ENCODE results near the gene SLX4IP. TPM values are rescaled to one million over a fixed set of nuclear protein-coding genes. Genes with fewer than 3 reads are reported as not detected.
A peak's percentile ranks its signal among the peaks of the same experiment; 100 is the strongest.

The SLX4IP gene
- total RNA-seq, 1 donor from 2014 or later: 7.1 TPM

DNA sequence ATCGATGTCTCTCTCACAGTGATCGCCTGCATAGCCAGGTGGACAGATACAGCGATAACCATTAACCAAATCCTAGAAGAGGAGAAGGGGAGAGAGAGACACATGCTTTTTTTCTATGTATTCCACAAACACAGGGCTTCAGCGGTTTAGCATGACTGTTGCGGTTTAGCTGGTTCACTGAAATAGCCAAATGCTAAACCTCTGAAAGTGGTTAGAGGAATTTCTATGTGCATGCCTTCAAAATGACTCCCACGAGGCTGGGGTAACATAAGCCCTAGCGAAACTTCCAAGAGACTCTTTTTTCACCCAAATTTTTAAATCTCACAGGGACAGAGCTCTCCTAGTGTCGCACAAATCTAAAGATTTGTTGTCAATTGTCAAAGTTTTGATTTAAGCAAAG lies 213.5 kb downstream of the SLX4IP start:
- DNase-seq (ENCODE audit: low read depth): no peak

DNA sequence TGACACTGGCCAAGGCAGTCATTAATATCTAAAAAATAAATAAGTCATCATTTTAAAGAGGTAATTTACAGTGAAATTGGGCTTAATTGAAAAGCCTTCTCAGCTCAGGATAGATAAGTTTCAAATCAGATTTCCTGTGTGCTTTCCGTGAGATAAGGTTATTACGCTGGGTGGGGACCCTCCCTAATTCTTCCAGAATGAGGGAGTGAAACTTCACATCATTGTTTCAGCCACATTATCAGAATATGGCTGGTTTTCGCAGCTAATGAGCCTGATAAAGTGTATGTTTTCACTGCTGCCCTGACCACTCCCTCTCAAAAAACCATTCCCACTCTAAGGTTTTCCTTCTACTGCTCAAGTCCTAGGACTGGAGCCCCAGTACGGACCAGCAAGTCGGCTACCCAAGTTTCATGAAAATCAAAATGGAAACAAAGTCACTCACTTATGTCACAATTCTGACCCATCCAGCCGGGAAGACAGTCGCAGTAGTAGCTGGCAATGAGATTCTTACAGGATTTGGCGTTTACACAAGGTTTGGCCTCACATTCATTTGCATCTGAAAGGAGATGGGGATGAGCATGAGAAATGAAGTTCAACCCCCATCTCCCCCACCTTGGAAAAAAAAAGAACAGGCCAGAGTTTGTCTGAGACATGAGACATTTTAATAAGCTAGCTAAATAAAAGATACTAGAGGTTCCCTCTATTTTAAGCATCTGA lies 214.1 kb downstream of the SLX4IP start:
- DNase-seq (ENCODE audit: low read depth): no peak

DNA sequence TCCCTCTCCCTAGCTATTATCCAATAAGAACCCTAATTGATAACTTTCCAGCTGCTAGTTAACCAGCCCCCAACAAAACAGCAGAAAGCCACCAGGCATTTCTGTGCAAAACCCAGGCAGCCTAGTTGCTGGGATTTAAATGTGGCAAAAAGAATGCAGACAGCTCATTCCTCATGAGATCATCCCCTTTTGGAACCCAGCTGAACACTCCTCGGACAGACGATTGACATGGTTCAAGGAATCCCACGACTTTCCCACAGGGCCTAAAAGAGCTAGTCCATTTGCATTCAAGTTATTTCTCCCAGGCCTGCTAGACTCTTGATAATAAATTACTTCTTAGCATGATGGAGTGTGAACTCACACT lies 214.7 kb downstream of the SLX4IP start:
- DNase-seq (ENCODE audit: low read depth): peak; percentile 67

DNA sequence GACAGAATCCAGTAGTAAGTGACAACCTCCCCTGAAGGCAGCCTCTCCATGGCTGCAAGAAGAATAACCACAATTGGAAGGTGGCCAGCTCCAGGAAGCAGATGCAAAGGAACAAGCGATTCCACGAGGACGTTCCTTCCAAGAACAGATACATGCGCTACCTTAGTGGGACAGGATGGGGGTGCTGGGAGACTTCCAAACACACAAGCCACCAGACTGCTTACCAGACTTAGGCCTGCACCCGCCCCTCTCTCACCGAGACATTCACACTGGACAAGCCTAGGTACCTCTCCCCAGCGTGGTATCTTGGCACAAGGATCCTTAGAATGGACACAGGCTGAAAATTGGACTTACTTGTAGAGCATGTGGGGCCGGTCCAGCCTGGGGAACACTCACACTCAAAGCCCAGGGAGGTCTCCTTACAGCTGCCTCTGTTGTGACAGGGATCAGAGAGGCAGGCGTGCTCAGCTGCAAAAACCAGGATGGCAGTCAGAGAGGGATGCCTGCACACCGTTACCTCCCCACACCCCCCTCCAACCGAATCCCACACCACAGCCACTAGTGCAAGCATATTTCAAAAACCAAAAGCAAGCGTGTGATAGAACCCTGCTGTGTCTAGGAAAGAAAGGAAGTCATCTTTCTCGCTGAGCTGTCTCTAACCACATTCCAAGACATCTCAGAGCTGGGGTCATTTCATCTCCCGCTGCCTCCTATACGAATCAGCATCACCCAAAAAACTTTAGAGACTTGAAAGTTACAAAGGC lies 216.3 kb downstream of the SLX4IP start:
- DNase-seq (ENCODE audit: low read depth): no peak

DNA sequence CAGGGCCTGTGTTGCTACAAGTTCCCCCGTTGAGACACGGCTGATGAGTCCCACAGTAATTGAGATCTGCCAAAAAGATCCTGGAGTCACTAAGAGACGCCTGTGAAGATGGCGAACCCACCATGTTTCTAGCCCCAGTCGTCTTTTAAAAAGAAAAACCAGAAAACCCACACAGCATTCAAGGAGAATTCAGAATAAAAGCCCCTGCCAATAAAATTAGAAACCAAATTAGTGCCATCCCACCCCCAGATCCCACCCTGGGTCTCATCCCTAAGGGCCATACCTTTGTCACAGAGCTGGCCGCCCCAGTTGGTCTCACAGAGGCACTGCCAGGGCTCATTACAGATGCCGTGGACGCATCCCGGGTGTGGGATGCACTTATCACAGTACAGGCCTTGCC lies 217.1 kb downstream of the SLX4IP start:
- no peak for DNase-seq (ENCODE audit: low read depth)

DNA sequence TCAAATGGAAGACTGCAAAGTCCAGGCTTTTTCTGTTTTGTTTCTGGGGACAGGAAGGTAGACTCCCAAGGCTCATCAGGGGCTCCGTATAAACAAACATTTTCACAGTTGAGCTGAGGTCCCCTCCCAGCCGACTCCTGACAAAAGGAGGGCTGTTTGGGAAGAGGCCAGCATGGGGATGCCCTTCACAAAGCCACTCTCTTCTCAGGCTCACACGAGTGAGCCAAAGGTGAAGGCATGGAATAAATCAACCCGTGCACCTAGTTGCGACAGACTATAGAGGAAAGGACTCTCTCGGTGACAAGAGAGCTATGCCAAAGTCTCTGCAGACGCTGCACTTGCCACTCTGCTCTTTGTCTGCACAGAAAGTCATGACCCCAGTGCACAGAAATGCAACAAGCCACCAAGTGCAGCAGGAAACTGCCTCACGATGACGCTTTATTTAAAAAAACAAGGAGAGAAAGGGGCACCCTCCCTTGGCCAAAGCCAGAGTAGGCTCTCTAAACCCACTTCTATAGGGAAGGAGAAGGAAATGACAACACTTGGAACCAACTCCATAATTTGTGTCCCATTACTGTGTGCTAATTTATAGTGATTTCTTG lies 217.7 kb downstream of the SLX4IP start:
- DNase-seq (ENCODE audit: low read depth): no peak

DNA sequence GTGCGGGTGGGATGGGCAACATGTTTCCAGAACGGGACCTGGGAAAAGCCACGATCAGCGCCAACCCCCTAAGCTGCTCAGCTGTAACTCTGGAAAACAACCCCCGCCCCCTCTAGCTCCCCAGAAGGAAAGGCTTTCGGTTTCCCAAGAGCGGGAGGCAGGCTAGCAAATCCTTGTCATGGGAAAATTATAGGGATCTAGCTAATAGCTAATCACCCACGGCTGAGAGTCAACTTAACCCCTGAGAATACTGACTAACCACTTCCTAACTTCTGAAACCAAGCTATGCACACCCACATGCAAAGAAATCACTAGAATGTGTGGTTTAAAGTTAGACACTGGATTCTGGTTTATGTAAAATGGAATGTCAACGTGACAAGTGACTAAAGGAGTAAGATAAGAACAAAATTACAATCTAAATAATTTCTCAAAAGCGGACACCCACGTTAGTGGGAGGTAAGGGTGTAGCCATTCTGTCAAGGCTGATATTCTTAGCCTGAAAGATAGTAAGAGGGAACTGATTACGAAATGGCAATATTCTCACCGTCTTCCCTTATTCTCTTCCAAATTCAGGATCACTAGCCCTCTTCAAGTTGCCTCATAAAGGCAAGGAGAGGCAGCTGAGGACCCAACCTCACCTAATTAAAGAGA lies 218.6 kb downstream of the SLX4IP start:
- peak; percentile 95 for DNase-seq (ENCODE audit: low read depth)

DNA sequence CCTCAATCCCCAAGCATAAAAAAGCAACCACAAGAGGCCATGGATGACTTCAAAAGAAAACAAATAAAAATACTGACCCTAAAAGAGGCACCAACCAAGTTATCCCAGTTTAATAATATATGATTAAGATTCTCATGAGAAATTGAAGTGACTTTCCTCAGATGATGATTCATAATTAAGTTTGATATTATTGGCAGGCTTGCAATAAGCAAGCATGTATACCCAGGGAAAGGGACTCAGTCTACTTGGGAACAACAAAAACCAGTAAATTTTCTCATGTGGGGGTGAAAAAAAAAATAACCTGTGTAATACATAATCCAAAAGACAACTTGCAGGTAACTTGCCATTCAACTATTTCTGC lies 219.1 kb downstream of the SLX4IP start:
- no peak for DNase-seq (ENCODE audit: low read depth)

DNA sequence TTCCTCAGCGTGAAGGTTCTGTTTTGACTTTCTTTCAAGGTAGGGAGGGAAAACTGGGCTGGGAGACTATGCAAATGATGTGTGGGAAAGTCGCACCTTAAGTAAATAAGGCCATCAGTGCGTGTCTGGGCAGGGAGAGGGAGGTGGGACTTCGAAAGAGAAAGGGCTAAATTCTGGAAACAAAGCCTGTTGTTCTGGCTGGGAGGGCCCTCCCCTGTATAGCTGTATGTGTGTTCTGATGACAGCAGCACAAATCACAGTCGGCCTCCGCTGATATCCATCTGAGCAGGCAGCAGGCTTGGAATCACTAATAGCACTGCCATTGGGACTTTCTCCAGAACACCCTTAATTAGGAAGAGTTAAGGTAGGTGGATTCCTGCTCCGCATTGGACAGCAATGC lies 219.5 kb downstream of the SLX4IP start:
- DNase-seq (ENCODE audit: low read depth): peak; percentile 81

DNA sequence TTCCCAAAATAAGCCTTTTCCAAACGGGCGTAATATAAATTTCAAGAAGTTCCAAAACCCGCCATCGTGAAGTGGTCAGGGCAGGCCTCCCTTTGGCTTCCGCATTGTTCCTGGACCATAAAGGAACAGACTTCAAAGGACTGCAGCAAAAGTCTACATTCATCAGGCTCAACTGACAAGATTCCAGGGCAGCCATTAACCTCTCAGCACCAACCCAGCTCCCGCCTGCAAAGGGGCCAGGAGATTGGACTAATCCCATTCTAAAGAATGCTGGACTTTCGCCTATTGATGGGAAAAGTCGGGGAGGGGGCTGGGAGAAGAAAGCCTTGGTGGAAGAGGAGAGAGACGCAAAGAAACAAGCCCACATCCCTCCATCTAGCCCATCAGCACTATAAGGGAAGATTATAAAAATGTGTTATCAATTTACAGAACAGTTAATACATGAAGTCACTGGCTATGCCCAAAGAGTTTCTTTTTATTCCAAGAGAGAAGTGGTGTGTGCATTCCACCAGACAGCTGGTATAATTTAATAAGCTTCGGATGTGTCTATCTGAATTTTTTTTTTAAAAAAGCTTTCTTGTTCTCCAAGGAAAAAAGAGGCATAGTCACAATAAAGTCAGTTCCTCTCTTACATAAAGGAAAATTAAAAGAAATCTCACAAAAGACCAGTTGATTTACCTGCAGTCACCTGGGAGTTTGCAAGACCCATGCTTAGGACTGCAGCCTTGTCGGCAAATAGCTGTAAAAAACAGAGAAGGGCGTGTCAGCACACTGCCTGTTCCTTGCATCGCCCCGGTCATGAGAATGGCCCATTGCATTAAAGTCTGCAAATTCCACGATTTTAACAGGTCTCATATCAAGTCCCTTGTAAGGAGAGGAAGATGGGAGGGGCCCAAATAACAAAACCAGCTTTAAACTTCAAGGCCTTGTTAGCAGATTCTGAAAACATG lies 220.9 kb downstream of the SLX4IP start:
- no peak for DNase-seq (ENCODE audit: low read depth)

DNA sequence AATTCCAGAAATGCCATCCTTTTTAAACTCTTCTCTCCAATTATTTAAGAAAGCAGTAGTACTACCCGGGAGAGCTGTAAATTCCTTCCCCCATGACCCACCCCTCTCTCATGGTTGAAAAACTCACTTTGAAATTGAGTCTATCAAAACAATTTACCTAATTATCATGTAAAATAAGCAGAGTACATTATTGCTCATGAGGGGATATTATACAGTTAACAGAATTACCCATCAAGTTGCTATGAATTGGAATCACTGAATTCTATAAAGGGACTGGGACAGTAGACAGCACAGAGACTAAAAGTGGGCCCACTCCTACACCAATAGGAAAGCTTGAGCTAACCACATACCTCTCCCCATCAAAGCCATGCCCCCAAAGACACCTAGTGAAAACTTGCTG lies 222.3 kb downstream of the SLX4IP start:
- DNase-seq (ENCODE audit: low read depth): no peak

DNA sequence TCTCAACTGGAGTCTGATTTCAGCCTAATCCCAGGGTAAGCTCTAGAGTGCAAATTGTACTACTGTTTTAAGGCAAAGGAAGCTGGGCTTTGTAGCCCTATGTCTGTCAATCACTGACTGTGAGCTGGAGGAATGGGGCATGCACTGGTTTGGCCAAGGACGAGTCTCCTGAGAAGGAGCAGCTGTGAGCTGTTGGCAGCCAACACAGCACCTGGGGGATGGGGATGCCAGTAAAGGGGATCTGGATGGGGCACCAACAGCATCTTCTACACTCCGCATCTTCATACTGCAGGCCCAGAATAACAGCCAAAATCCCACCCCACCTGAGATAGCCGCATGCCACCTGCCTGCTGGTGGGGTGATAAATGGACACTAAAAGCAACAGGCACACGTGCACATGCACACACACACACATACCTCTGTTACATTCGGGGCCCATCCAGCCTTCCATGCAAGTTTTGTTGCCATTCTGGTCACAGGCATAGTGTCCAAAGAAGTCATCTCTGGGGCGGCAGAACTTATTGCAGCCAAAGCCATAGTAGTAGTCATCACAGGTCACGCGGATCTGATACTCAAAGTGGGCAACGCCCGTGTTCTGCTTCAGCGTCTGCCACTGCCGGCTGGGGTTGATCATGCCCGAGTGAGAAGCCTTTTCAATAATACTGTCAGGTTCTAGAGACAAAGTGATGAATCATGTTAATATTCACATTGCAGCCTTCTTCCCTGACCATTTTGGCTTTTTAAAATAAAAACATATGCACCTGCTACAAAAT lies 223.1 kb downstream of the SLX4IP start:
- no peak for DNase-seq (ENCODE audit: low read depth)

DNA sequence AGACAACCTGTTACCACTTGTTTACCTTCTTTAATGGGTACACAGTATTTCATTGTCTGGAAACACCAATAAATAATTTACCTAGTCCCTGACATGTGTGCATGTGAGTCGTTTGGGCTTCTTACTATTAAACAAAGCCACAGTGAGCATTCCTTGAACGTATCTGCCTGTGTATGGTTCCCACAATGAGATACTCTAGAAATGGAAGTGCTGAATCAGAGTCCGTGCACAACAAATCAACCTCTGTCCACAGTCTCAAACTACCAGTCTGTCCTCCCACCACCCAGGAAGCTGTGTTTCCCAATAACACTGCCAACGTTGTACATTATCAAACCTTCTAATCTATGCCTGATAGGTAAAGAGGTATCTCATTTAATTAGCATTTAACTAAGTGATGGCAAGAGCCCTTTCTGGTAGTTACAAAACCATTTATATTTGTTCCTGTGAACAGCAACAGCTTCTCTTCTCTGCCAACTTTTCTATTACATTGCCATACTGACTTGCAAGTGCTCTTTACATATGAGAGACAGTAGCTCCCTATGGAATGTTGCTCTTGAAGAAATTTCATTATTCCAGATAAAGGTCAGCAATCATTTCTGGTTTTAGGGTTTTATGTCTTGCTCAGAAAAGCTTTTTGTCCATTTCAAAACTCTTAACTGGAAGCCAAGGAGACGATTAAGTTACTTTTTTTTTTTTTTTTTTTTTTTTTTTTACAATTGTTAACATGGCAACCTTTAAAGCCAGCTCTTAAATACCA lies 223.9 kb downstream of the SLX4IP start:
- DNase-seq (ENCODE audit: low read depth): peak; percentile 85

DNA sequence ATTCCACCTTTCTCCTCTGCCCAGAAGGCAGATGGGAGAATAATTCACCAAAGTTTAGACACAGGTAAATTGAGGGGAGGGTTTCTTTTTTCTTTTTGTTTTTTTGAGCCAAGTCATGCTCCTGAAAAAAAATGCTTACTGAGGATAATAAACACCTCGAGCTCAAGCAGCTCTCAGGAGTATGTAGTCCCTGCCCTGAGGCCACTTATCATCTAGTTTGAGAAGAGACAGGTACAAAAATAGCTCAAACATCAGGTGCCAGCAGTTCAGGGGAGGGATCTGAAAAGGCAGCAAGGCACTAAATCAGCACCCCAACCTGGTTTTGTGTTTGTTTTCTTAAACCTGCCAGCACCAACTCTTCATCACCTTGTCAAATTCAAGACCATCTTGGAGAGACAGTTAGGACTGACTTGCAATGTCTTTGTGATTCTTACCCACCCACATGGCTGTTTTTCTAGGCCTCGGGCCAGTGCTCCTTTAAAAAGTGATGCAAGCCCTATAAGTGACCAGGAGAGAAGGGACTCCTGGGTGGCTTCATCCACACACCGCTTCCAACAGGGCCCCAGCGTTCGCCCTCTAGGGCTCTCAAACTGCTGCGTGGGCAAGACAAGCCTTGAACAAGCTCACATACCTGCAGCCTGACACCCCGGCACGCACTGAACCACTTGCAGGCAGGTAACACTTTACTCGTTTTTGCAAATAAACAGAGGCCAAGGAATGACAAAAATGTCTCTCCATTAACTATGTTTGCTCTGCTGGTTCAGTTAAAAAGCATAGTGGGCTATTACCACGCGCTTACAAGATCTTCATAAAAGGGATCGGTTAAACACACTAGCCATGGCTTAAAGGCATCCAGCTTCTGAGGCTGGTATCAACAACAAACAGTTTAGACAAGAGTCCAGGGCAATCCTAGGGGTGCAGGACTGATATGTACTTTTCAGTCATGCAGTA lies 224.8 kb downstream of the SLX4IP start:
- DNase-seq (ENCODE audit: low read depth): peak; percentile 84

DNA sequence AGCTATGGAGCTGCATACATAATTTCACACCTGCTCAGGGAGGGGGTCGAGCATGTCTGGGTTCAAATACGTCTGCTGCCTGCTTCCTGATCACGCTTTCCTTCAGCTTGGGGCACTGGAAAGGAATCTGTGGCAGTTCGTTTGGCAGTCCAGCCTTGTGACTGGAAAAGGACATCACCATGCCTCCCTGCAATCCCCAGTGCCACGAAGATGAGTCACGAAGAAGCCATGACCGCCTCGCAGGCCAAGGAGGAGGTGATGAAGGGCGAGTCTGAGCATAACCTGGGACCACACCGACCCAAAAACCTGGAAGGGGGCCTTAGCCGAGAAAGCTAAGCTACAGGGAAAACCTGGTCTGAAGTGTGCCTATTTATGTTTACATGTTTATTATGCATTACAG lies 225.6 kb downstream of the SLX4IP start:
- DNase-seq (ENCODE audit: low read depth): no peak

DNA sequence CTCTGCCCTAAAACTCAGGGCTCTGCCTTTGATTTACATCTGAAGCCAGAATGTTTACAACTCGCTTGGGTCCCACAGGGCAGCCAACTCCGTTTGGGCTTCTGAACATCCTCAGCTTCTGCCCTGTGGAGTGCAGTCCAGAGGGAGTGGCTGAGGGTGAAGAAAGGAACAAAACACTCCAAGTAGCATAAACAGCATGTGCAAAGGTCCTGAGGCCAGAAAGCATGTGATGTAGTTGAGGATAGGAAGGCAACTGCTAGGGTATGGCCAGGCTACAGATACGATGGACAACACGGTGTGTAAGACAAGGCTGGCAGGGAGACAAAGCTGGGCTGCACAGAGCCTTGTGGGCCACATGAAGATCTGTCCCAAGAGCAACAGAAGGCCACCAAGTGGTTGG lies 226.2 kb downstream of the SLX4IP start:
- no peak for DNase-seq (ENCODE audit: low read depth)

DNA sequence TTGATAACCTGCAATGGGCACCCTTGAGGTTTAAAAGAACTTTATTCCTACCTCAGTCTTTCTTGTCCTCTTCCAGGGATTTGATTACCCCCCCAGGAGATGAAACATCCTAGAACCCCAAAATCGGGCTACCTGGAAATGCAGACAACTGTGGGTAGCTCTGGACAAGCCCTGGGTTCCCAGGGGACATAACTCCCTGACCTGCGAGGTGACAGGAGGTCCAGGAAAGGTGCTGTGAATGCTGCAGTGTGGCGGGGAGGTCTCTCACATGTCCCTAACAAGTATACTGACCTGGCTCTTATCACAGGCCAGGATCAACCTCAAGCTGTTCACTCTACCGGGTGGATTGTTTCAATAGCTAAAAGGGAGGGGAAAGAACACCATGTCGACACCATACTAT lies 227.0 kb downstream of the SLX4IP start:
- no peak for DNase-seq (ENCODE audit: low read depth)

DNA sequence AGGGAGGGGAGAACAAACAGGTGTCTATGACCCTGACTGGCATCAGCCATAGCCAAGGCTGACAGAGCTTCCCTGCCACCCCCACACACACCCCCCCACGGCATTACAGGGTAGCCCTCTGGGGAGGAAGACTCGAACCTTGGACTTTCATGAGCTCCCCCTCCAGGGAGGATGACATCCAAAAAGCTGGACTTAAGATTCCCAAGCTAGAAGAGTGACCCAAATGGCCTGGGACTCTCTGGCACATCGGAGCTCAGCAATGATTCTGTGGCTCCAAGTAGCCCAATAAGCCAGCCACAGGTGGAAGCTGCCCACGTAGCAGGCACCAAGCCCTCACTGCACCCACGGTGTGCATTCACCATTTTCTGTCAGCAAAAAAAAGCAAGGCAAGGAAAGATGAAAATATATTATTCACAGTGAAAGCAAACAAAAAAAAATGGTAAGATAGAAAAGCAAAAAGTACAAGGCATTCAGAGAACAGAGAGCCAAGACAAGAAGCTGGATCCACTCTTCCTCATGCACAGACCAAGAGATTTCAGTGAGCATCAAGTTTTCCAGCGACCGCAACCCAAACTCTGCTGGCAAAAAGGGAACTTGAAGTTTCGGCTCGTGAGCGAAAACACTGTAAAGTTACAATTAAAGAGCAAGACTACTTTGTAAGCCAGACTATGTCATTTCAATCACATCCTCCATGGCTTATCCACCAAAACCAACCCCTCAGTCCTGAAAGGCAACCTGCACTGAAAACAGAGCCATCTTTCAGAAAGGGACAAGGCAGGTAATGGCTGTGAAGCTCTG lies 227.8 kb downstream of the SLX4IP start:
- DNase-seq (ENCODE audit: low read depth): no peak

Data from renal cortical epithelial cell (primary cell).